RWPE2 (cell line): ENCODE results near the gene GGCT.

Experiments used
- ATAC-seq: fragments of 200-7000 bp; cut with Tn5 transposase; 3 replicates; pipeline ENCODE4 v1.9.1; 2021; ENCODE audit warnings: low read depth
- DNase-seq: peaks from one replicate; pipeline ENCODE4 v3.0.0-alpha.2; 2020; ENCODE audit warnings: low spot score
- H3K27ac ChIP-seq: fragments of 450-650 bp; 2 replicates; pipeline ENCODE4 v1.5.1; 2017; ENCODE audit warnings: mild to moderate bottlenecking; ENCODE audit not compliant: poor library complexity, severe bottlenecking
- H3K27me3 ChIP-seq: fragments of 250-450 bp; sonication (Bioruptor Pico); 2 replicates; pipeline ENCODE4 v1.5.1; 2021; ENCODE audit warnings: mild to moderate bottlenecking, moderate library complexity; ENCODE audit not compliant: insufficient read depth, poor library complexity, severe bottlenecking
- H3K36me3 ChIP-seq: fragments of 250-450 bp; sonication (Bioruptor Pico); 2 replicates; pipeline ENCODE4 v1.5.1; 2020; ENCODE audit warnings: low read depth, mild to moderate bottlenecking, moderate library complexity
- H3K4me1 ChIP-seq: fragments of 250-450 bp; sonication (Bioruptor Pico); 2 replicates; pipeline ENCODE4 v1.5.1; 2021; ENCODE audit warnings: mild to moderate bottlenecking, moderate library complexity; ENCODE audit not compliant: insufficient read depth, poor library complexity, severe bottlenecking
- H3K4me3 ChIP-seq: fragments of 250-450 bp; sonication (Bioruptor Pico); 2 replicates; pipeline ENCODE4 v1.5.1; 2021; ENCODE audit warnings: mild to moderate bottlenecking, moderate library complexity; ENCODE audit not compliant: severe bottlenecking
- H3K9me3 ChIP-seq: fragments of 250-450 bp; sonication (Bioruptor Pico); 2 replicates; pipeline ENCODE4 v1.5.1; 2021; ENCODE audit warnings: mild to moderate bottlenecking, moderate library complexity; ENCODE audit not compliant: severe bottlenecking
- TF ChIP-seq, protein P1 (sequence below): fragments of 450-650 bp; IDR thresholded peaks from one replicate; pipeline ENCODE4 v1.5.1; 2017; ENCODE audit warnings: mild to moderate bottlenecking, moderate library complexity; ENCODE audit not compliant: poor library complexity, severe bottlenecking

GGCT gene

GRCh38 chr7:30504301-30505173, at the start of gene GGCT:
Gene GGCT (minus strand): TSS chr7:30504829. CDS start chr7:30504709, 120 bp downstream.
- Histone ChIP-seq H3K27me3 (no peaks in the 10 kb centered on the region), H3K4me1 (peaks cover 17% of the 10 kb centered on the region), H3K4me3 (peak within 1 kb of the TSS; percentile 76), H3K27ac (peak within 1 kb of the TSS; percentile 59), H3K36me3 (peaks cover 29% of the 10 kb centered on the region), H3K9me3 (no peaks in the 10 kb centered on the region)
- ATAC-seq = peak; percentile 96
- TF ChIP-seq, protein P1, sequence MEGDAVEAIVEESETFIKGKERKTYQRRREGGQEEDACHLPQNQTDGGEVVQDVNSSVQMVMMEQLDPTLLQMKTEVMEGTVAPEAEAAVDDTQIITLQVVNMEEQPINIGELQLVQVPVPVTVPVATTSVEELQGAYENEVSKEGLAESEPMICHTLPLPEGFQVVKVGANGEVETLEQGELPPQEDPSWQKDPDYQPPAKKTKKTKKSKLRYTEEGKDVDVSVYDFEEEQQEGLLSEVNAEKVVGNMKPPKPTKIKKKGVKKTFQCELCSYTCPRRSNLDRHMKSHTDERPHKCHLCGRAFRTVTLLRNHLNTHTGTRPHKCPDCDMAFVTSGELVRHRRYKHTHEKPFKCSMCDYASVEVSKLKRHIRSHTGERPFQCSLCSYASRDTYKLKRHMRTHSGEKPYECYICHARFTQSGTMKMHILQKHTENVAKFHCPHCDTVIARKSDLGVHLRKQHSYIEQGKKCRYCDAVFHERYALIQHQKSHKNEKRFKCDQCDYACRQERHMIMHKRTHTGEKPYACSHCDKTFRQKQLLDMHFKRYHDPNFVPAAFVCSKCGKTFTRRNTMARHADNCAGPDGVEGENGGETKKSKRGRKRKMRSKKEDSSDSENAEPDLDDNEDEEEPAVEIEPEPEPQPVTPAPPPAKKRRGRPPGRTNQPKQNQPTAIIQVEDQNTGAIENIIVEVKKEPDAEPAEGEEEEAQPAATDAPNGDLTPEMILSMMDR = no peak
- DNase-seq = peak; percentile 98

GRCh38 chr7:30553546-30553945, 48.9 kb upstream of the GGCT start:
- Histone ChIP-seq H3K4me3 (no peak overlapping the region), H3K36me3 (peaks cover 10% of the 10 kb centered on the region; the same call in 1 of the 2 replicates), H3K27ac (no peak overlapping the region), H3K9me3 (peaks cover 2% of the 10 kb centered on the region), H3K4me1 (peaks cover 32% of the 10 kb centered on the region), H3K27me3 (no peaks in the 10 kb centered on the region)
- DNase-seq (no peak), ATAC-seq (no peak)
- TF ChIP-seq, protein P1 = no peak

DNA sequence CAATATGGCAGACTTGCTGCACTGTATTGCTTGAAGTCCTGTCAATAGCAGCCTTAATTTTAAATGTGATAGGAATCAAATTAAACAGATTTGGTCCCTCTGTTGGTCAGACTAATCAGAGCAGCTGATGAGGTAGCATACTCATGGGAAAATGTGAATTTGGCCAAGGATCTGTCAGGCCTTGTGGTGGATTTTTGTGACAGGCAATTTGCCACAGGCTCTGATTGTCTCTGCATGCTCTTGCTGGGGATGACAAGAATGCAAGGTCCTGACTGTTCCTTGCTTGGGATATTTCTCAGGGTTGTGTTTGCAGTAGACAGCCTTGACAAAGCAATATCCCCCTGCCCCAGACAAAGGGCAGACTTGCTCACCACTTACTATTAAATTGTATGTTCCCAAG, 48.5 kb upstream of the GGCT start:
- TF ChIP-seq, protein P1 = no peak
- peaks cover 10% of the 10 kb centered on the region; the same call in 1 of the 2 replicates for H3K36me3 ChIP-seq
- no peak for ATAC-seq

DNA sequence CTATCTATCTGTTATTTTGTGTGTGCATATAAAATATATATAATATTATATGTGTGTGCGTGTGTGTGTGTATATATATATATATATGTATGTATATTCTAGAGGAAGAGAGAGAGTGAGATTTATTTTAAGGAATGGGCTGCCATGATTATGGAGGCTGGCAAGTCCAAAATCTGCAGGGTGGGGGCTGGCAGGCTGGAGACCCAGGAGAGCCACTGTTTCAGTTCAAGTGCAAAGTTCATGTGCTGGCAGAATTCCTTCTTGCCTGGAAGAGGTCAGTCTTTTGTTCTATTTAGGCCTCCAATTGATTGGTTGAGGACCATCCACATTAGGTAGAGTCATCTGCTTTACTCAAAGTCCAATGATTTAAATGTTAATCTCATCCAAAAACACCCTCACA, 47.7 kb upstream of the GGCT start:
- no peak for DNase-seq
- H3K4me3 ChIP-seq = no peak overlapping the region
- H3K27me3 ChIP-seq = no peaks in the 10 kb centered on the region
- H3K27ac ChIP-seq = peak overlapping the region; percentile 86
- ATAC-seq = no peak
- peaks cover 32% of the 10 kb centered on the region for H3K4me1 ChIP-seq
- H3K9me3 ChIP-seq = peaks cover 2% of the 10 kb centered on the region
- H3K36me3 ChIP-seq = peaks cover 10% of the 10 kb centered on the region; the same call in 1 of the 2 replicates
- TF ChIP-seq, protein P1 = no peak

More for the DNA sequence above, 48.5 kb upstream of the GGCT start:
- H3K4me3 ChIP-seq = no peak overlapping the region
- no peaks in the 10 kb centered on the region for H3K27me3 ChIP-seq
- no peak for DNase-seq
- peaks cover 2% of the 10 kb centered on the region for H3K9me3 ChIP-seq
- H3K27ac ChIP-seq = no peak overlapping the region
- H3K4me1 ChIP-seq = peaks cover 32% of the 10 kb centered on the region
